GM18507 (cell line): Measurements from ENCODE around the gene SCN3A.

Experiments used
- DNase-seq: peaks from one replicate; pipeline ENCODE4 v3.0.0; 2011; ENCODE audit warnings: low read depth; ENCODE audit not compliant: insufficient read length; ENCODE audit errors: extremely low spot score
- FAIRE-seq: peaks from 2 replicates; lab custom pipeline; 2011; peaks lifted over from hg19 to GRCh38; lab: Jason Lieb, UNC

Gene SCN3A

DNA sequence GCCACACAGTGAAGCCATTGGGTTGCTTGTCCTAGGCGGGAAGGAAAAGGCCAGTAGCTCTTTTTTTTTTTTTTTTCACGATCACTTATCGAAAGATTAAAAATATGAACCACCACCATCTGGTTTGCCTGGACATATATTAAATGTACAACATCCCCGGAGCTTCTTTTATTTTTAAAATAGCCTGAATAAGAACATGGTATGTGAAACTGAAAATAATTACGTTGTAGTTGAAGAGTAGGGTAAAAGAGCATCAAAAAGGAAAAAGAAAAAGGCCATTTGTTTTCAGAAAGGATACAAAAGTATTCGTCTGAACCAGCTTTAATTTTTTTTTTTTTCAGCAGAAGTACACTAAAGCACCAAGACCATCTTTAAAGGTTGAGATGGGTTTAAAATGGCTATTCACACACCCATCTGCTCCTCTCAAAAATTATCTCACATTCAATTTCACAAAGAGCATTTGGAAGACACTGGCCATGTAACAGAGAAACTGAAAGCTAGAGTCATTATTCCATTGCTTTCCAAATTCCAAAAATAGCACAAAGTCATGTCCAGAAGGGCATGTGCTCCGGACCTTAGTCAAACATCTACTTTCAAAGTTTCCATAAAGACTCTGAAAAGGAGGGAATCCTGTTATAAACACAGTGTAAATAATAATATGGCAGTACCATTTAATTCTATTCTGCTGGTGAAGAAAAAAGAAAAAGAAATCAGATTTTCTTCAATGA lies 82.9 kb downstream of the SCN3A start:
- DNase-seq: no peak
- no peak for FAIRE-seq

GRCh38 chr2:165115258-165115657 lies 88.6 kb downstream of the SCN3A start:
- no peak for FAIRE-seq

DNA sequence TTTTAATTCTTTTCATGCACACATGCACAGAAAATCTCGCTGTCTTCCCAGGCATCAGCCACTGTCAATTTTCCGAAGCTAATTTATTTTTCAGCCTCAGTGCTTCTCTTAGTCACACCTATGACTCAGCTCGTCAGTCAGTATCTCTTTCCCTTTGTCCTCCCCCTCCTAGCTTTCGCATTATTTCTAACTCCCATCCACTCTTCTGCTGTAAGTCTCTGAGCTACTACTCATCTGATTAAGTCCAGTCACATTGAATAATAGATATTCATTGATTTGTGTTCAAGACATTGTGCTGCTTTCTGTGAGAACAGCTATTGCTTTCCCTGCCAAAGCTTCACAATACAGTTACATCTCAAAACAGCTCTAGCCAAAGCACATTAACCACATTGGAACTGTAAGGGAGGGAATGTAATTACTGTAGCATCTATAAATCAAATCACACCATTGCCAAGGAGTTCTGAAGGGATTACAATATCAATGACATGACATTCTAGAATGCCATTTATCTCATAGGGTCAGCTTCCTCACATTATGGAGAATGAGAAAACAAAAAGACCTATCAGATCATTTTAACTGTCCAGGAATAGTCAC lies 89.4 kb downstream of the SCN3A start:
- DNase-seq (no peak), FAIRE-seq (no peak)

More at GRCh38 chr2:165115258-165115657, 88.6 kb downstream of the SCN3A start:
- no peak for DNase-seq

- DNase-seq (no peak), FAIRE-seq (no peak)
Measured at GRCh38 chr2:165113414-165113813, 90.4 kb downstream of the SCN3A start.

GRCh38 chr2:165112789-165113188 lies 91.1 kb downstream of the SCN3A start:
- no peak for FAIRE-seq

GRCh38 chr2:165112133-165112573 lies 91.7 kb downstream of the SCN3A start:
- FAIRE-seq: no peak
- DNase-seq: no peak

More at GRCh38 chr2:165112789-165113188, 91.1 kb downstream of the SCN3A start:
- DNase-seq: no peak

DNA sequence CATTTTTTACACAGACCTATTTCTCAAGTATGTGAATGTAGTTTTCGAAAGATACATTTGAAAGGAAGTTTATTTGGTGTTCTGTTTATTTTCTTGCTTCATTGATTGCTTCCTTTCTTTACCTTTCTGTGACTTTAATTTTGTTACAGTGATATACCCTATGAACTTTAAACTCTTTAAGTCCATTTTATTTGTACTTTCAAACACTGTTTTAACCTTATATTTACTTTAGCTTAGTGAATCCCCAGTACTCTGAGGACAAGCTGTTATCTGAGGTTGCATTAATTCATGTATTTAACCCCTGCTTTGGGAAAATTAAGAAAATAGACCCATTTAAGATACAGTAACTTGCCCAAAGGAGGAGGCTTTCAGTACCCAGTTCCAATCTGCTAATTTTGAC lies 93.5 kb downstream of the SCN3A start:
- DNase-seq (no peak), FAIRE-seq (no peak)

GRCh38 chr2:165109915-165110314 lies 93.9 kb downstream of the SCN3A start:
- no peak for DNase-seq
- no peak for FAIRE-seq

DNA sequence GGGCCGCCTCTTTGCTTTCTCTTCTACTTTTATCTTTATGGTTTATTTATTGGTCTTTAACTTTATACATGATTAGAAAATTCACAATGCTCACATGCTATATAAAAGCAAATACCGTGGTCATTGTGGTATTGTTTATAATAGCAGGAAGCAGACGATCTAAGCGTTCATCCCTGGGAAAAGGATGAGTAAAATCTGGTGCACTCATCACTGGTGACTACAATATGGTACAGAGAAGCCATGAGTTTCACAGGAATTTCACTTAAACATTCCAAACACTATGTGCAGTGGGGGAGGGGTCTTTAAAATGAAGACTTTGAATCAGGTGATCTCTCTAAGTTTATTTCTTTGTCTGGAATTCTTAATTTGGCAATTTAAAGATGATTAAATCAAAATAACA lies 97.9 kb downstream of the SCN3A start:
- DNase-seq (no peak), FAIRE-seq (no peak)

- DNase-seq (no peak), FAIRE-seq (no peak)
Measured at GRCh38 chr2:165087933-165088901, 115.6 kb downstream of the SCN3A start.

- DNase-seq: no peak
- FAIRE-seq: no peak
Measured at GRCh38 chr2:165086337-165086736, 117.5 kb downstream of the SCN3A start.

DNA sequence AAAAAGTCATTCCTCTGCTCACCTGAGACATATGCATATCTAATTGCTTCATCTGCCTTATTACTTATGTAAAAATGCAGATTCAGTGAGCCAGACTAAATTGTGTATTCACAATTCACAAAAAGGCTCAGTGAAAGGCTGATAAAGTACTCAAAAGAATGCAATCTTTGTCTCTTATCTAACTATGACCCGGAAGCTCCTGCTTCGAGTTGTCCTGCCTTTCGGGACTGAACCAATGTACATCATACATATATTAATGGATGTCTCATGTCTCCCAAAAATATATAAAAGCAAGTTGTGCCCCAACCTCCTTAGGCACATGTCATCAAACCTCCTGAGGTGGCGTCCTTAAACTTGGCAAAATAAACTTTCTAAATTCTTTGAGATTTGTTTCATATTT lies 120.5 kb downstream of the SCN3A start:
- FAIRE-seq (no peak), DNase-seq (no peak)

DNA sequence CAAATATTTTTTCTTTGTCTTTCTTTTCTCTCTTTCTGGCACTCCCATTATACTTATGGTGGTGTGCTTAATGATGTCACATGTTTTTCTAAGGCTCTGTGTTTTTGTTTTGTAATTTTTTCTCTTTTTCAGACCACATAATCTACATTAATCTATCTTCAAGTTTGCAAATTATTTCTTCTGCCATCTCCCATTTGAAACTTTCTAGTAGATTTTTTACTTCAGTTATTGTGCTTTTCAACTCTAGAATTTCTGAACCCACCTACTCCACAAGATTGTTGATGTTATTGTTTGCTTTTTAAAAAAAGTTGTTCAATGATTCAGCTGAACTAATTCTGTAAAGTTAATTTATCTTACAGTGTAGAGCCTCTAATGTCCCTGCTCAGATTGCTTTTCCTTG lies 121.4 kb downstream of the SCN3A start:
- FAIRE-seq: no peak
- no peak for DNase-seq

- no peak for DNase-seq
- FAIRE-seq: no peak
Measured at GRCh38 chr2:165081276-165081675, 122.6 kb downstream of the SCN3A start.

DNA sequence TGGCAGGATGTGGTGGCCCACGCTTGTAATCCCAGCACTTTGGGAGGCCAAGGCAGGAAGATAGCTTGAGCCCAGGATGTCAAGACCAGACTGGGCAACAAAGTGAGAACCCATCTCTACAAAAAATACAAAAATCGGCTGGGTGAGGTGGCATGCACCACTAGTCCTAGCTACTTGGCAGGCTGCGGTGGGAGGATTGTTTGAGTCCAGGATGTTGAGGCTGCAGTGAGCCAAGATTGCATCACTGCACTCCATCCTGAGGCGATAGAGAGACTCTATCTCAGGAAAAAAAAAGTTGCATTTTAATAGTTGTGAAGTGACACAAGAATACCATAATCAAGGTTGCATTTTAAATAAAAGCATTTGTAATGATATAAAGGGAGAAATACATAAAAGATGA lies 124.4 kb downstream of the SCN3A start:
- no peak for FAIRE-seq
- no peak for DNase-seq

DNA sequence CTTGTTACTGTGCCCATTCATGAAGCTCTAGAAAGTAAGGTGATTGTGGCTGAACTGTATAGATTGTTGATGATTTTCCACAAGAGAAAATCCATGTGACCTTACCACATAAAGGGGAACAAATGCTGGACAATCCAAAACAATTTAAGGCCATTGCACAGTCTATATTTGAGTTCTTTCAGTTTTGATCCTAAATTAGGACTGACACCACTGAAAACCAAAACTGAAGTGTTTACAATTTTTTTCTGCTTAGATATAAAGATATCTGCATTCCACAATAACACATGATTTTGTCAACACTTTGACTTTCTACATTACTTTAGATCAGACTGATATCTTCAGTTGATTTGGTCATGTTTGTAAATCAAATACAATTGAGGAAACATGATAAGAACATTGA lies 124.9 kb downstream of the SCN3A start:
- FAIRE-seq (no peak), DNase-seq (no peak)

- DNase-seq (no peak), FAIRE-seq (no peak)
Measured at GRCh38 chr2:165074884-165075283, 129.0 kb downstream of the SCN3A start.

GRCh38 chr2:165074323-165074722 lies 129.5 kb downstream of the SCN3A start:
- no peak for DNase-seq
- no peak for FAIRE-seq

DNA sequence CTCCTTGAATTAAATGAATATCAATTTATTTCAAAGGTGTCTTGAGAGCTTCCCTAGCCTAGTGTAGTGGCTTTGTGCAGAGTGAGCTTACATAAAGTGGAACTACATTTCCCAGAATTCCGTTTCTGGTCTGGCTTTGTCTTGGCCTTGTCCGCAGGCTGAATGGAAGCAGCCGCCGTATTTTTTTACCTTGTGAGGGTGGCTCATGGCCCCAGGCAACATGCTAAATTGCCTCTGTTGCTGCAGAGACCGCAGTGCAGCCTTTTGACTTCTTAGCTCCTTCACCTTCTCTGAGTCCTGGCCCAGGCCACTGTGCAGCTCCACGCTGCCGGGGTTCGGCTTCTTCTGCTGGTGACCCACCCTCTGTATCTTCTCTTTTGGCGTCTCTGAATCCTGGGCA lies 133.8 kb downstream of the SCN3A start:
- DNase-seq (no peak), FAIRE-seq (no peak)

DNA sequence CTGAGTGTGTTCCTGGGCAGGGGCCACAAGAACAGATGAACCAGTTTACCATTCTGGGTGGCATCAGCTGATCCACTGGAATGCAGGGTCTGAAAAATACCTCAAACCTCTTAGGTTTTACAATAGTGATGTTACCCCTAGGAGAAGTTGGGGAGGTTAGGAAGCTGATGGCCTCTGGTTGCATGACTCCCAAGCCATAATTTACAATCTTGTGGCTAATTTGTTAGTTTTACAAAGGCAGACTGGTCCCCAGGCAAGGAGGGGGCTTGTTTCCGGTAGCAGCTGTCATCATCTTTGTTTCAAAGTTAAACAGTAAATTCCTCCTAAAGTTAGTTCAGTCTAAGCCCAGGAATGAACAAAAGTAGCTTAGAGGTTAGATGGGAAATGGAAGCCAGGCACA lies 134.7 kb downstream of the SCN3A start:
- no peak for DNase-seq
- FAIRE-seq: no peak
